Heart left ventricle (tissue), 13 donors: ENCODE data around the gene BTBD18.

Source experiments
- POLR2A ChIP-seq, 2 donors: fragments of 450-650 bp; IDR thresholded peaks; one replicate each; pipeline ENCODE4 v1.6.1; 2017; ENCODE audit warnings: antibody characterized with exemption in 2 of 2, mild to moderate bottlenecking in 2 of 2, moderate library complexity in 2 of 2
- TF ChIP-seq, protein P1 (sequence below), 12 donors: fragments of 200-600 bp; sonication (generic) in 4 of 12; IDR thresholded peaks; one replicate each; pipeline versions ENCODE4 v1.5.0 to v1.8.0; 2018 to 2022; ENCODE audit warnings: antibody characterized with exemption in 12 of 12, mild to moderate bottlenecking in 5 of 12
- donor health status: ischemic (EF 13 %, LVEDD 7.1; RV severe dilation, severe dysfunction).
- donor health status: DM: no; HTN: yes; CAD: no.
- donor health status: DM: no; HTN: no; CAD: no.
- donor health status: ischemic (EF 25% LVEDD 6.9; RV normal size, moderate dysfunction).
- donor health status: ischemic (EF 25% LVEDD 5.7; RV mildly dilated, moderate dysfunction).
- donor health status: ischemic (EF 35%, LVEDD 5.7; RV mildly dilated, moderate dysfunction).
- donor health status: nonischemic (EF 11% LVEDD 7.7; RV severe dilation, severe dysfunction).
- donor health status: DM: yes; HTN: yes; CAD: no.
- donor health status: PGD.
- donor health status: ischemic (EF 29% LVEDD 5.4; RV normal size, mild dysfunction).
- donor health status: nonischemic (EF 23%, LVEDD 6.1; RV moderate dilation, normal function).

DNA sequence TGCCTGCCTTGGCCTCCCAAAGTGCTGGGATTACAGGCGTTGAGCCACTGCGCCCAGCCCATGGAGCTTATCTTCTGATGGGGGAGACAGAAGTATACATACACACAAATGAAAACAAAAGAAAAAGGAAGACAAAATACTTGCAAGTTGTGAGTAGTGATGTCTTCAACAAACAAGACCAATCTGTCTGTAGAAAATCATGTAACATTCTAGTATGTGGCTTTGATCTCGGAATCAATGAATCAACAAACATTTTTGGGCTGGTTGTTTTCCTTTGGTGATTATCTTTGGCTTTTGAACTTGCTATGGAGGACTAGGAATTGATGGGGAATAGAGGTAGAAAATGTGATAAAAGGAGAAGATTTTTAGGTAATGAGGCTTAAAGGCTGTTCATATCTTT, 6.6 kb upstream of the BTBD18 start:
- TF ChIP-seq, protein P1, sequence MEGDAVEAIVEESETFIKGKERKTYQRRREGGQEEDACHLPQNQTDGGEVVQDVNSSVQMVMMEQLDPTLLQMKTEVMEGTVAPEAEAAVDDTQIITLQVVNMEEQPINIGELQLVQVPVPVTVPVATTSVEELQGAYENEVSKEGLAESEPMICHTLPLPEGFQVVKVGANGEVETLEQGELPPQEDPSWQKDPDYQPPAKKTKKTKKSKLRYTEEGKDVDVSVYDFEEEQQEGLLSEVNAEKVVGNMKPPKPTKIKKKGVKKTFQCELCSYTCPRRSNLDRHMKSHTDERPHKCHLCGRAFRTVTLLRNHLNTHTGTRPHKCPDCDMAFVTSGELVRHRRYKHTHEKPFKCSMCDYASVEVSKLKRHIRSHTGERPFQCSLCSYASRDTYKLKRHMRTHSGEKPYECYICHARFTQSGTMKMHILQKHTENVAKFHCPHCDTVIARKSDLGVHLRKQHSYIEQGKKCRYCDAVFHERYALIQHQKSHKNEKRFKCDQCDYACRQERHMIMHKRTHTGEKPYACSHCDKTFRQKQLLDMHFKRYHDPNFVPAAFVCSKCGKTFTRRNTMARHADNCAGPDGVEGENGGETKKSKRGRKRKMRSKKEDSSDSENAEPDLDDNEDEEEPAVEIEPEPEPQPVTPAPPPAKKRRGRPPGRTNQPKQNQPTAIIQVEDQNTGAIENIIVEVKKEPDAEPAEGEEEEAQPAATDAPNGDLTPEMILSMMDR (IDR thresholded peaks at IDR 0.05), result no peak
- TF ChIP-seq POLR2A (IDR thresholded peaks at IDR 0.05), result no peak
